Left renal pelvis (tissue), 4 donors: ENCODE results near the gene CALML5. TPM values are rescaled to one million over a fixed set of nuclear protein-coding genes. Genes with fewer than 3 reads are reported as not detected.

Experiments used
- DNase-seq, 4 donors: peaks; one replicate each; pipeline ENCODE4 v3.0.0-alpha.2; 2013; ENCODE audit warnings: low read depth in 4 of 4, low spot score in 3 of 4
- polyA plus RNA-seq, 4 donors: library from polyadenylated mRNA; unstranded; fragments of 120-200 nt; gene quantifications; one replicate each; pipeline ENCODE4 v1.2.1, GENCODE V29; 2013; ENCODE audit not compliant: insufficient read length in 4 of 4

The CALML5 gene
- polyA plus RNA-seq, 4 donors, result not detected

DNA sequence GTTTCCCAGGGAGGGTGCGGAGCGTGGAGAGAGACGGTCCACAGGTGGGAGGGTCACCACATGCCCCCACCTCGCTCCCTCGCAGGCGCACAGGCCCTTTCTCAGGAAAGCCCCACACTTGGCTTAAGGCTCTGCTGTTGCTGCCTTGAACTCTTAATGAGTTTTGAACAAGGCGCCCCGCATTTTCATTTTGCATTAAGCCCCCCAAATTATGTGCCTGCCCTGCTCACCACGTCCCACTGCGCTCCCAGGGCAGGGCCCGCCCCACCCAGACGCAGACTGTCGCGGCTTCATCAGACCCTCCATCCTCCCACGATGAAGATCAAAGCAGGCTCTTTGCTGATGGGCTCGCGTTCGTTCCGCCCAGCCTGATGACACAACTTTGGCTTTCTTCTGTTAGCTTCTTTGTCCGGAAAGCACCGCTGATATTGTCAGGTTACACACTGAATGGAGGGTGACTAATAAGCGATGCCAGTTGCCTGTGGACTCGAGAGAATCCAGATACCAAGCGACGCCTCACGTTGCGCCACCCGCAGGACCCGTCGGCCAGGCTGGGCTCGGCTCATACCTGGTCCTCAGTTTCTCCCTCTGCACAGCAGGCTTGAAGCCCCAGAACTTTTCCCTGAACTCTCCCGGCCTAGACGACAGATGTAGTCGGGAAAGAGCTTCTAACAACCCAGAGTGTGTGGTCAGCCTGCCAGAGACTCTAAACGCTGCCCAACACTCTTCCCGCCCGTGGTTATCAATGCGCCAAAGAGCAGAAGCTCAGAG, 34.9 kb upstream of the CALML5 start:
- no peak for DNase-seq

DNA sequence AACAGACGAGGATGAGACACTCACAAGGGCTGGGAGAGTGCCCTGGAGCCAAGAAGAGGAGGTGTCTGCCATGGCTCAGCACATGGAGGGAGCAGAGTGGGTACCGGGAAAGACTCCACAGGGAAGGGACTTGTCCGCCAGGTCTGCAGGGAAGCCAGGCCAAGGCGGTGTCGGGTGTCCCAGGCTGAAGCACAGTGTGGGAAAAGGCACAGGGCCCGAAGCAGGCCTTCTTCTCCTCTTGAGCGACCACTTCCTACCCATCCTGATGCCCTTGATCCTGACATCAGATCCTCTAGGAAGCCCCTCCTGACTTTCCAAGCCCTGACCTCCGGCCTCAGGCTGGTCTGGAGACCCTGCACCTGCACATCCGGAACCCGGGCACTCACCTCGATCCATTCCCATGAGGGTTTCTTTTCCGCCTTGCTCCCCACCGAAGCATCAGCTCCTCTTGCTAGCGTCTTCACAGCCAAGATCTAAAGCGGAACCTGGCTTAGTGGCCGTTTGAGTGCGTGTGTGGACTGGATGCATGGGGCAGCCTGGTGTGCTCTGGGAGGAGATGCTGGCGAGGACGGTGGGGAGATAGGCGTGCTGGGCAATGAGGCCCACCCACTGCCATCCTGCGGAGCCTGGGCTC, 33.8 kb upstream of the CALML5 start:
- no peak for DNase-seq

DNA sequence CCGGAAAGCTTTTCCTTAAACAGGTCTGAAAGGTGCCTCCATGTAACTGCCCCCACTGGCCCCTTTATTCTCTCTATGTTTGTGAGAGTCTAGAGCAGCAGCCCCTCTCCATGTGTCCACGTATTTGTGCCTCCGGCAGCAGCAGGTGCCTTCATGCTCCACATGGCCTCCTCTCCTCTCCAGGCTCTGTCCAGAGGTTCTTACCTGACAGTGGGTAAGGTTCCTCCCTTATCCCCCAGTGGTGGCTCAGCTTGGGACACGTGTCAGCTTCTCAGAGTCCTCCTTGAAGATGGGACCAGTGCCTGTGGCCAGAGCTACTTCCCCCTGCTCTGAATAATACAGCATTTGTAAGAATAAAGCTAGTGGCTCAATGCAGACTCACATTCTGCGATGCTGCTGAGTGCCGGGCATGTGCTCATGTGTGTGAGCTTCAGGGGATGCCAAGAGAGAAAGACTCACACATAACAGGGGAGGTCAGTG, 33.3 kb upstream of the CALML5 start:
- DNase-seq, result no peak

DNA sequence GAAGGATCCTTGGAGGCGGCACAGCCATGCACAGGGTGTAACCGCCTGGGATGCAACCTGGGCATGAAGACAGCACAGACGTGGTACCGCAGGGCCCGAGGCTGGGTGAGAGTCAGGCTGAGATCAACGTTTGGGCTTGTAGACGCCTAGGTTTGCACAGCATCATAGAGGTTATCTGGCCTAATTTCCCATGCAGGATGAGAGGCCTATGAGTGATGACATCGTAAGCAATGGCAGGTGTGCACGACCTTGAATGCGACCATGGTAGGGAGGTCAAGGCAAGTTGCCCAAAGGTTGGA, 32.9 kb upstream of the CALML5 start:
- DNase-seq, result no peak

DNA sequence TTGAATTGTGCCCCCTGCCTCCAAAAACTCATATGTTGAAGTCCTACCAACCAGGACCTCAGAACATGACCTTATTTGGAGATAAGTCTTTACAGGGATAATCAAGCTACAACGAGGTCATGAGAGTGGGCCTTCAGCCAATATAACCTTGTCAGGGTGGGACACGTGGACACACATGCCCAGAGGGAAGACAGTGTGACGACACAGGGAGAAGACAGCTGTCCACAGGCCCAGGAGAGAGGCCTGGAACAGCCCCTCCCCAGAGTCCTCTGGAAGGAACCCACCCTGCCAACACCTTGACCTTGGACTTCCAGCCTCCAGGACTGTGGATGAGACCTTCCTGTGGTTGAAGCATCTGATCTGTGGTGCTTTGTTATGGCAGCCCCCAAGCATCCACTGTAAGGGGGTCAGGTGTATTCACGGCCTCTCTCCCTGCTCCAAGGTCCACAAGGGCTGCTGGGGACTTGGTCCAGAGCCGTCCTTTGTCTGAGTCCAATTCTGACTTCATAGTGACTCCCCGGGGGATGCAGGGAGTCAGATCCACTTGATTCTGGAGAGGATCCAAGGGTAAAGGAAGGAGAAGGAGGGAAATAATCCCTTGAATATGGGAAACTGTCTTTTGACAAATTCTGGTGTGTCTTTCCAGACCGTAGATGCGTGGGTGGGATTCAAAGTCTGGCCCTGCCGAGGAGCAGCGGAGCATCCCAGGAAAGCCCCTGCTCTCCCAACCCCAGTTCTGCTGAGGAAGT, 32.4 kb upstream of the CALML5 start:
- DNase-seq, result no peak

DNA sequence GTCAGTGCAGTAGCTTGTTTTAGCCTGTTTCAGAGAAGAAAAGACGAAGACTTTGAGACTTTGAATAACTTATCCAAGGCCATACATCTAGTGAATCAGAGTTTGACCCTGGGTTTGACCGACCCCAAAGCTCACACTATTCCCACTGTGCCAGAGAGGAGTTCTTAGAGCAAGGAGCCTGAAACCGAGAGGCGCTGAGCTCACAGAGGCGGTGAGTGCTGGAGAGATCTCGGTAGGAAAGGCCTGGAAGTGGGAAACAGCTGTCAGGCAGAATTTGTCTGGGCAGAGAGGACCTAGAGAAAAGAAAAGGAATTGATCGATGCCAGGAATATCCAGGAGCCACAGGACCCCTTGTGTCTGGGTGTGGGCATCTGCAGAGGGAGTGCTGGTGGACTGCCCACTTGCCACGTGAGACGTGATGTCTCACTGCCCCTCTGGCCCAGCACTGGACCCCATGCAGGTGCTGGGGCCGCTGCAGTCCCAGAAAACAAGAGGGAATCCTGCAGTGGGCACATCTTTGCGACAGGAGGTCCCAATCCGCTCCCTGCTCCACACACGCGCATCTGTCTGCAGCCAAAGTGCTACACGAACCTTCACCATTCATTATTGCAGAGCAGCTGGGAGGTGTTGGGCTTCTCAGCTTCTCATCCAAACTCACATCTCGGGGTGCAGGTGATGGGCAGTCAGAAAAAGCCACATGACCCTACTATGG, 31.6 kb upstream of the CALML5 start:
- DNase-seq, result no peak

DNA sequence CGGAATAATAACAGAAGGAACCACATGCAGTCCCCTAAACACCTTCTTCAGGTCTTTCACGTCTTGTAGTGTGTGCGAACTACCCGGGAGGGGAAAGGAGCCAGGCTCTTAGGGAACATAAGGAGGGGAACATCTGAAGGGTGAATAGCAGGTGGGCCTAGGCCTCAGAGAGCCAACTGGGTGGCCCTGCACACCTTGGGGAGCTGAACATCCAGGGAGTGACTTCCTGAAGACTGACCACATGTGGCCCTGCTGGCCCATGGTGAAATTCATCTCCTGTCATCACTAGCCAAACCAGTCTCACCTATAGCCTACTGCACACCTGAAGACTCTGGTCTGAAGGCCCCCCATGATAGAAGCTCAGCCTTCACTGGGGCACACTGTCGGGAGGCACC, 31.0 kb upstream of the CALML5 start:
- DNase-seq, result no peak

DNA sequence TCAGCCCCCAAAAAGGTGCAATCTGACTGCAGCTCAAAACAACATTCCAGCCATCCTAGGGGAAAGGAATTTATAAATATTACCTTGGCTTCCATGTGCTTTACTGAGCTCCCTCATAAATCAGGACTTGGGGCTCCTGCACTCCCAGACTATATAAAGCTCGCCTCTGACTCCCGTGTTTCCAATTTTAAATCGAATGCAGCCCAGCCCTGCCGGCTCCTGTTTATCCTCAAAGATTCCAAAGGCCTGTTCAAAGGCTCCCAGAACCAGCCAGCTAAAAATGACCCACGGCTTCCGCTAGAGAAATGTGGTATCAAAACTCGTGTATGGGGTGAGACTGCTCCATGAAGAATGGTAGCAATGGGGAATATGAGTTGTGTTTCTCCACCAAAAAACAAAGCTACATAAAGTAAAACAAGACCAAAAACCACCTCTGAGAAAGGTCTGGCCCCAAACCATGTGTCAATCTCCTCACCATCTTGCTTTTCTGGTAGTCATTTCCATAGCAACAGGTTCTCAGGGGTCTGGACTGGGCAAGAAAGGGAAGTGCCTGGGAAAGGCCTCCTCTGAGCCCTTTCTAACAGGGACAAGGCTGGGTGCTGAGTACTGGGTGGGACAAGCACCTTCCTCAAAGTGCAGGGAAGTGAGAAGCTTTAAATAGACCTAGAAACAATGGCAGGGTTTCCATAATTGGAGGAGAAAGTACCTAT, 30.5 kb upstream of the CALML5 start:
- no peak for DNase-seq

DNA sequence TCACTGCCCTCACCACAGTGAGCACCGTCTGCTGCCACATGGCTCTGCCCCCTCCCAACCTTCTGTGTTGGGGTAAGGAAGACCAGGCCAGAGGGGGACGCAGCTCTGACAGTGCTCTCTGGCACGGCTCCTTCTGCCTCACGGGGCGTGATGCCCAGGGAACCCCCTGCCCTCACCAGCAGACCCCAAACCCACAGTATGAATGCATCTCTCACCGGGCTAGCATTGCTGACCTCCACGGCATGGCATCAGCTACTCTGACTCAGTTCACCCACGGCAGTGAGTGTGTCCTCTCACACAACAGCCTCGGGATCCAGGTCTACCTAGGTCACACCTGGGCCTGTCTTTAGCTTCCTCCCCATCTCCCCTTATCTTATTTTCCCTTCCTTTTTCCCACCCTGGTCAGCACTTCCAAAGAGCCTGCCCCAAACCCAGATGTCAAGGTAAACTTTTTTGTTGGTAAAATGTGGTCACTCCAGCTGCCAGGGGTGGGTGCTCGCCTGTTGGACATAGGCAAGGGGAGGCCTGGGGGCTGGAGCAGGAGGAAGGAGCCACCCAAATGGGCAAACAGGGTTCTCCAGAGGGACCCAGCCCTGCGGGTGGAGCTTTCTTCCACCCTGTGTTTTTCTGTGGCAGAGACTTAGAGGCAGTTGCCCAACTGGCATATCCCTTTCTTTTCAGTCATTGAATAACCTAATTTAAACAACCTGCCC, 29.8 kb upstream of the CALML5 start:
- no peak for DNase-seq

DNA sequence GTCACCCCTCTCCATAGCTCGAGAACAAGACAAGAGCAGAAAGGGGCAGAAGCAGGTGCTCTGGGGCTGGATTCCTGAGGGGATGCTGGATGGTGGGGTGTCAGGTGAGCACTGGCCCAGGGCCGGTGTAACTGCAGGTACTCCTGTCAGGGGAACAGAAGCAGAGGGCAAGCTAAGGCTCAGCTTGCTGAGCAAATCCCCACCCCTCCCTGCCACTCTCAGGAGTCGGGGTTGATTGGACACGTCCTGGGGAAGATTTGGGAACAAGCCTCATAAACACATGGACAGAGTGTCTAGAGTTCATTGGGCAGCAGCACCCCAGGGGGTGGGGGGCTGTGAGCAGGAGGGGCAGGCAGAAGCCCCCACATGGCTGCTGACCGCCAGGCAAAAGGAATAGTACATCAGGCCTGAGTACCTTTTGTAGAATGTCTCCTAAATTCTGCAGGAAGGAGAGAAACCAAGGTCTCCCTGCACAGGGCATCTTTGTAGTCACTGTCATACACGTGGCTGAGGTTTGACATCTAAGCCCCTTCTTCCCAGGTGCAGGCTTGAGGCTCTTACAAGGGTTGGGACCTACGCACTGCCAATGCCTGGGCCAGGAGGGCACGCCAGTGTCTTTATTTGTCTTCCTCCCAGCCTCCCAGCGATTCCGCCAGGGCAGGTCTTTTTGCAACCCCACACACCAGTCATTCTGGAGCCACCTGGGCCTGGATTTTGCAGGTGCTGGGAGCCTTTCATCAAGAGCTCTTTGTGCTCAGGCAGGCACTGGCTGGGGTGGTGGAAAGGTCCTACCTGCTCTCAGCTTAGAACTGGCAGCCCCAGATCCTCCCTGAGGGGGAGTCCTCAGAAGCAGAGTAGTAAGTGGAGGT, 28.2 kb upstream of the CALML5 start:
- no peak for DNase-seq

DNA sequence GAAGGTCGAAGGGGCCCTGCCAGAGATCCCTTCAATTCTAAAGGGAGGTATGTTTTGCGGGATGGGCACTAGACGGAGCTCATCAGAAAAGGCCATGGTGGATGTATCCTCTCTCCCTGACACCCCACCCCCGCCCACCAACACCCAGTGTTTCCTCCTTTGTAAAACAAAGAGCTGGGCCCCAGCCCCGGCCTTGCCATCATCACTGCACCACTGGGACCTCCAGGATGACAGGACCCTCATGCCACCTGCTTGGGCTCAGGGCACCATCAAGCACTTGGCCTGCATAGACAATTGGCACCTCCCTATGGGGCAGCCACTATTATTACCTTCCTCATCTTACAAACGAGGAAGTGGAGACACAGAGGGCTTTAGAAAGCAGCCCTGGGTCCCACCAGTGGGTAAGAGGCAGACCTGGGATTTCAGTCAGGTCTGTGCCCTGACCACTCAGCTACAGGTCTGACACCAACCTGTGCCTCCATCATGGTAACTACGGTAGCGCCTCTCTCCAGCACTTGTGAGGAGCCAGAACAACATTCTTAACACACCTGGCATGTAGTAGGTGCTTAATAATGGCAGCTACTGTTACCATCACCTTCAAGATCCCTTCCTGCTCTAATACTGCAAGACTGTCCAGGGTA, 27.4 kb upstream of the CALML5 start:
- DNase-seq, result no peak

DNA sequence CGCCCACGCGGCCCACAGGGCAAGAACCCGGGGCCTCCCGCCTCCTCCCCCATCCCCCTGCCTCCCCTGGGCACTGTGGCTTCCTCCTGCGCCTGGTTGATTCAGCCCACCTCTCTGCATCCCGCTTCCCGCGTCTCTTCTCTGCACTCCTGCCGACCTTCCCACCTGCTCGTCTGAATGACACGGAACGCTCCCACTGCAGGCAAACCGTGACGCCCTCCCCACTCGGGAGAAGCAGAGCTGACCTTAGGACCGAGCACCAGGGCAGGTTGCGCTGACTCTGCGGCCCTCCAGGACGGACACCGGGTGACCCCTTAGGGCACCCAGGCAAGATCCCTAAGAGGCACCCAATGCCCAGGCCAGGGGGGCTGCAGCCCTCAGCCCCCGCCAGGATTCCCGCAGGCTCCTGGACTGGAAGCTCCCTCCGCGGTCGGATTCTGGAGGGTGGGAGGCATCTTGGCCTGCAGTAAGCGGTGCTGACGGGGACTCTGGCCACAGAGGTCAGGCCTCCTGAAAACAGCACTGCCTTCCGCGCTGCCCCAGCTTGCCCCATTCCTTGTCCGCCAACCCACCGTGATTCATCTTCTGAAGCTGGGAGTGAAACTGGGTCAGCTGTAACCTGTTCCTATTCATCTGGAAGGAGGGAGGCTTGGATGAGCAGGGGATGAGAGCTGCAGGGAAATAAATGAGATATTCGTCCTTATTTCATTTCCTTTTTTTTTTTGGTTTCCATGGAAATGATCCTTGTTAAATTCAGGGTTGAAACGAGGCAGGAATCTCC, 26.4 kb upstream of the CALML5 start:
- no peak for DNase-seq

DNA sequence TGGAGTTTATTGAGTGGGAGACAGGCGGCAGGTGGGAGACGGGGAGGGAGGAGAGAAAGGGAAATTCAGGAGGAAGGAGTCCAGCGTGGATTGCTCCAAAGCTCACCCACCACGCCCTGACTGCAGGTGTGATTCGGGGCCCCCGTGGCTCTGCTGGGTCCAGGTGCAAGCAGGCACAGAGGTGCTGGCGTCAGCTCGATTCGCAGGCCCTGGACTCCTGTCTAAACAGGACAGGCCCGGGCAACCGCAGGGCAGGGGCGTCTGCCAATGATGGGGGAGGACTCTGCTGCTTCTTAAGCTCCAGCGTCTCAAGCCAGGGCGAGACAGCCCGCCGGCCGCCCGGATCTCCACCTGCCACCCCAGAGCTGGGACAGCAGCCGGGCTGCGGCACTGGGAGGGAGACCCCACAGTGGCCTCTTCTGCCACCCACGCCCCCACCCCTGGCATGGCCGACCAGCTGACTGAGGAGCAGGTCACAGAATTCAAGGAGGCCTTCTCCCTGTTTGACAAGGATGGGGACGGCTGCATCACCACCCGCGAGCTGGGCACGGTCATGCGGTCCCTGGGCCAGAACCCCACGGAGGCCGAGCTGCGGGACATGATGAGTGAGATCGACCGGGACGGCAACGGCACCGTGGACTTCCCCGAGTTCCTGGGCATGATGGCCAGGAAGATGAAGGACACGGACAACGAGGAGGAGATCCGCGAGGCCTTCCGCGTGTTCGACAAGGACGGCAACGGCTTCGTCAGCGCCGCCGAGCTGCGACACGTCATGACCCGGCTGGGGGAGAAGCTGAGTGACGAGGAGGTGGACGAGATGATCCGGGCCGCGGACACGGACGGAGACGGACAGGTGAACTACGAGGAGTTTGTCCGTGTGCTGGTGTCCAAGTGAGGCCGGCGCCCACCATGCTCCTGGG, 25.5 kb upstream of the CALML5 start, which contains the start of gene CALML3:
Gene CALML3, plus strand, starts transcription at position 321 of the 920 bp plus-strand sequence. Its CDS starts 125 bp downstream, at position 446.
- DNase-seq, result no peak

DNA sequence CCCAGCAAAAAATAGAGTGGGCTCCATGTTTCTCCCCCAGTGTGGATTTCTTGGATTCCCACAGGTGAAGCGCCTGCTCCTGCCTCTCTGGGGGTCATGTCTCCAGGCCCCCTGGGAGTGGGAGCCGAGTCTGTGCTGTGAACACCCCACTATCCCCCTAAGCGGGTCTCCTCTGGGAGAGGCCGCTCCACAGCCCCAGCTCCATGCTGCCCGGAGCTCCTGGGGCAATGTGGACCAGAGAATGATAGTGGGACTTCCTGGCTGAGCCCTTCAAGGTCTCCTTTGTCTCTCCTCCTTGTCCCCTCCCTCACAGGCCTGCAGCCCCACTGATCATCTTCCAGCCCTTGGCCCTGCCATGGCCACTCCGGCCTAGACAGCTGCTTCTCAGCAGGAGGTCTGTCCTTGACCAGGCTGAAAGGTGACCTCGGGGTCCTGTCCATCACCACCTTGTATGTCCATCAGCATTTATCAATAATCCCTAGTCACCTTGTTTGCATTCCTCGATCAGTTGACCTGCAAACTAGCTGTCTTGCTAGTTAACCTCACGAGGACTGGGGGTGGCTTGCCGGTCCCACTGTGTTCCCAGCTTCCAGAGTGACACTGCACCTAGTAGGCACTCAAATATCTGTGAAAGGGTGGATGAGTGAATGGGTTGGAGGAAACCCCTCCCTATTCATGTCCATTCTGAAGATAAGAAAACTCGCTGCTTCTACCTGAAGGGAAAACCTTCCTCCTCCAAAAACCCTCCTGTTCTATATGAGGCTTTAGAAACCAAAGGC, 24.6 kb upstream of the CALML5 start:
- DNase-seq, result no peak

DNA sequence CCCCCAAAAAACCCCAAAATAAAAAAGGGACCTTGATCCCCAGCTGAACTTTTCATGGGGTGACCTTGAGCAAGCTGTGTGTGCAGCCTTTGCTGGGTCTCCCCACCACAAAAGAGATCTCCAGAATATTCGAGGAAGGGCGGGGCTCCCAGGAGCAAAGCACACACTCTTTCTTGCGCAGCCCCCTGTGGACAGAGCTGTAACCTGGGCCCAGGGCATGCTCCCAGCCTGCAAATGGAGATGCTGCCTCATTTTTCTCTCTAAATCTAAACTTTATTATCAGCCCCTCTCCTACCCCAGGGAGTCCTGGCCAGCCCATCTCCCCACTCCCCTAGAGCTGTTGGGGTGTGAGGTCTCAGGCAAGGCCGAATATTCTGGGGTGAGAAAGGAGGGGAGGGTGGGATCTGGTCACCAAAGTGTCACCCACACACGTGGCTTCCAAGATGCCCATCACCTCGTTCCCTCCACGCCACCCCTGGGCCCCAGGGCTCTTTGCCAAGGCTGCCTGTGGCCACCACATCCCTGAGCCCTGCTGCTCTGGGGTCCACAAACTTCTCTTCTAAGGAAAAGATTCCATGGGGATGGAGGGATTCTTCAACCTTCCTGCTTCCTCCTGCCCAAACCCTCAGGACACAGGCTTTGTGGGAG, 23.7 kb upstream of the CALML5 start:
- DNase-seq, result no peak
